ENCODE results near the gene CSNK1G3.
A peak's percentile ranks its signal among the peaks of the same experiment; 100 is the strongest.

The CSNK1G3 gene

GRCh38 chr5:123512611-123513461 is 859 bp downstream of the CSNK1G3 start:
- DNase-seq (ENCODE audit: extremely low spot score, insufficient read length, low read depth) (no peak), FAIRE-seq (peak; percentile 90)

- DNase-seq (ENCODE audit: extremely low spot score, insufficient read length, low read depth) (no peak), FAIRE-seq (no peak)
Measured at GRCh38 chr5:123514615-123515355, 2.8 kb downstream of the CSNK1G3 start.

GRCh38 chr5:123515904-123516303 is 3.9 kb downstream of the CSNK1G3 start:
- no peak for FAIRE-seq
- DNase-seq (ENCODE audit: extremely low spot score, insufficient read length, low read depth), result no peak

GRCh38 chr5:123517476-123517875 is 5.5 kb downstream of the CSNK1G3 start:
- no peak for DNase-seq (ENCODE audit: extremely low spot score, insufficient read length, low read depth)
- FAIRE-seq, result peak; percentile 71

GRCh38 chr5:123518111-123518510 is 6.1 kb downstream of the CSNK1G3 start:
- no peak for DNase-seq (ENCODE audit: extremely low spot score, insufficient read length, low read depth)
- peak; percentile 67 for FAIRE-seq

GRCh38 chr5:123520677-123521247 is 8.8 kb downstream of the CSNK1G3 start:
- FAIRE-seq, result peak; percentile 75
- DNase-seq (ENCODE audit: extremely low spot score, insufficient read length, low read depth), result no peak

GRCh38 chr5:123524146-123524545 is 12.2 kb downstream of the CSNK1G3 start:
- DNase-seq (ENCODE audit: extremely low spot score, insufficient read length, low read depth) (no peak), FAIRE-seq (no peak)

- DNase-seq (ENCODE audit: extremely low spot score, insufficient read length, low read depth) (no peak), FAIRE-seq (peak; percentile 47)
Measured at GRCh38 chr5:123527190-123527589, 15.2 kb downstream of the CSNK1G3 start.

- FAIRE-seq (no peak), DNase-seq (ENCODE audit: extremely low spot score, insufficient read length, low read depth) (no peak)
Measured at GRCh38 chr5:123528065-123528464, 16.1 kb downstream of the CSNK1G3 start.

- DNase-seq (ENCODE audit: extremely low spot score, insufficient read length, low read depth), result no peak
- FAIRE-seq, result peak; percentile 39
Measured at GRCh38 chr5:123528878-123529277, 16.9 kb downstream of the CSNK1G3 start.

- no peak for FAIRE-seq
- no peak for DNase-seq (ENCODE audit: extremely low spot score, insufficient read length, low read depth)
Measured at GRCh38 chr5:123530728-123531127, 18.8 kb downstream of the CSNK1G3 start.

- FAIRE-seq (no peak), DNase-seq (ENCODE audit: extremely low spot score, insufficient read length, low read depth) (no peak)
Measured at GRCh38 chr5:123535648-123536047, 23.7 kb downstream of the CSNK1G3 start.

GRCh38 chr5:123537256-123537655 is 25.3 kb downstream of the CSNK1G3 start:
- FAIRE-seq, result no peak

GRCh38 chr5:123537845-123538244 is 25.9 kb downstream of the CSNK1G3 start:
- FAIRE-seq, result no peak
- no peak for DNase-seq (ENCODE audit: extremely low spot score, insufficient read length, low read depth)

More at GRCh38 chr5:123537256-123537655, 25.3 kb downstream of the CSNK1G3 start:
- DNase-seq (ENCODE audit: extremely low spot score, insufficient read length, low read depth), result no peak

GRCh38 chr5:123538670-123539459 is 26.9 kb downstream of the CSNK1G3 start:
- DNase-seq (ENCODE audit: extremely low spot score, insufficient read length, low read depth) (no peak), FAIRE-seq (no peak)

GRCh38 chr5:123540534-123540933 is 28.6 kb downstream of the CSNK1G3 start:
- FAIRE-seq, result no peak

GRCh38 chr5:123543438-123543837 is 31.5 kb downstream of the CSNK1G3 start:
- no peak for FAIRE-seq

More at GRCh38 chr5:123540534-123540933, 28.6 kb downstream of the CSNK1G3 start:
- DNase-seq (ENCODE audit: extremely low spot score, insufficient read length, low read depth), result no peak

GRCh38 chr5:123545506-123545905 is 33.5 kb downstream of the CSNK1G3 start:
- FAIRE-seq (peak; percentile 70), DNase-seq (ENCODE audit: extremely low spot score, insufficient read length, low read depth) (no peak)

More at GRCh38 chr5:123543438-123543837, 31.5 kb downstream of the CSNK1G3 start:
- no peak for DNase-seq (ENCODE audit: extremely low spot score, insufficient read length, low read depth)

- FAIRE-seq (no peak), DNase-seq (ENCODE audit: extremely low spot score, insufficient read length, low read depth) (no peak)
Measured at GRCh38 chr5:123546657-123547056, 34.7 kb downstream of the CSNK1G3 start.

All from GM18507 (cell line).